Umbilical cord (tissue), 2 donors: Measurements from ENCODE around the gene TSC2. TPM values are rescaled to one million over a fixed set of nuclear protein-coding genes. Genes with fewer than 3 reads are reported as not detected.
"Not testable (repeated sequence)": the region's sequence is repeated elsewhere in the genome, so short reads cannot be mapped to it uniquely, and the experiment has no call there.

Experiments
- DNase-seq: peaks from one replicate; pipeline ENCODE4 v3.0.0-alpha.2; 2015; ENCODE audit warnings: low spot score
- total RNA-seq: library from RNA; depleted of rRNA; stranded (reverse); fragments of >200 nt; gene quantifications from one replicate; pipeline ENCODE4 v1.2.3, GENCODE V29; 2014; ENCODE audit warnings: low replicate concordance; ENCODE audit not compliant: insufficient read depth

Gene TSC2
- total RNA-seq, 1 donor from 2014 or later, result 50.1 TPM

- peak; percentile 88 for DNase-seq
Observed at GRCh38 chr16:2009791-2010510, 37.8 kb upstream of the TSC2 start, which contains the start of gene ZNF598. Gene ZNF598 (minus strand): TSS chr16:2009821.

GRCh38 chr16:2011726-2012125 is 36.1 kb upstream of the TSC2 start:
- not testable (repeated sequence) for DNase-seq

GRCh38 chr16:2013527-2013926 is 34.3 kb upstream of the TSC2 start:
- DNase-seq, result no peak

- DNase-seq, result no peak
Observed at GRCh38 chr16:2015117-2015946, 32.5 kb upstream of the TSC2 start.

- no peak for DNase-seq
Observed at GRCh38 chr16:2015947-2016208, 31.9 kb upstream of the TSC2 start.

GRCh38 chr16:2016407-2016922 is 31.3 kb upstream of the TSC2 start:
- no peak for DNase-seq

GRCh38 chr16:2019518-2019920 is 28.3 kb upstream of the TSC2 start, which contains the start of gene NPW:
Gene NPW (plus strand): TSS chr16:2019785.
- DNase-seq, result no peak

GRCh38 chr16:2019921-2020831 is 27.6 kb upstream of the TSC2 start:
- no peak for DNase-seq

- peak; percentile 88 for DNase-seq
Observed at GRCh38 chr16:2022723-2023091, 25.1 kb upstream of the TSC2 start.

- peak; percentile 95 for DNase-seq
Observed at GRCh38 chr16:2023092-2024031, 24.4 kb upstream of the TSC2 start.

- no peak for DNase-seq
Observed at GRCh38 chr16:2024032-2024420, 23.8 kb upstream of the TSC2 start.

- no peak for DNase-seq
Observed at GRCh38 chr16:2025251-2025650, 22.5 kb upstream of the TSC2 start.

GRCh38 chr16:2025878-2026460 is 21.8 kb upstream of the TSC2 start:
- DNase-seq, result no peak

GRCh38 chr16:2026461-2027023 is 21.2 kb upstream of the TSC2 start, which contains the start of gene NHERF2:
Gene NHERF2 (plus strand): TSS chr16:2026902. CDS start chr16:2027006, 104 bp downstream.
- DNase-seq, result no peak

GRCh38 chr16:2027024-2028010 is 20.5 kb upstream of the TSC2 start:
- DNase-seq, result no peak

GRCh38 chr16:2028146-2028545 is 19.6 kb upstream of the TSC2 start:
- no peak for DNase-seq

- no peak for DNase-seq
Observed at GRCh38 chr16:2028620-2029220, 19.1 kb upstream of the TSC2 start.

GRCh38 chr16:2029350-2029749 is 18.4 kb upstream of the TSC2 start:
- no peak for DNase-seq
